GM23338 (cell line): ENCODE measurements around the gene DYSF.

ENCODE experiments used
- CREB1 ChIP-seq: fragments of 250-450 bp; sonication (Bioruptor Pico); IDR thresholded peaks from 2 replicates; pipeline ENCODE4 v1.5.0; 2020; ENCODE audit warnings: low read depth, mild to moderate bottlenecking, moderate library complexity
- CTCF ChIP-seq, 2 experiments: fragments of 200-600 bp in 1 of 2; sonication (generic) in 1 of 2; conservative IDR thresholded peaks; 2 replicates each; pipeline versions ENCODE4 v1.5.1 to v1.6.1; 2016 to 2017; ENCODE audit warnings: antibody characterized with exemption in 2 of 2, low read depth in 2 of 2, mild to moderate bottlenecking in 2 of 2, moderate library complexity in 1 of 2
- ETS1 ChIP-seq: IDR thresholded peaks from 2 replicates; pipeline ENCODE4 v1.6.1; 2016; ENCODE audit warnings: antibody characterized with exemption
- EZH2 ChIP-seq: fragments of 200-600 bp; sonication (generic); IDR thresholded peaks from one replicate; pipeline ENCODE4 v1.8.0; 2017; ENCODE audit warnings: antibody characterized with exemption, mild to moderate bottlenecking, low read depth; ENCODE audit not compliant: unreplicated experiment
- EZH2phosphoT487 ChIP-seq: fragments of 200-600 bp; sonication (generic); IDR thresholded peaks from one replicate; pipeline ENCODE4 v1.8.1; 2018; ENCODE audit warnings: antibody characterized with exemption; ENCODE audit not compliant: unreplicated experiment
- JUNB ChIP-seq: IDR thresholded peaks from one replicate; pipeline ENCODE4 v1.6.1; 2016; ENCODE audit warnings: antibody characterized with exemption; ENCODE audit not compliant: unreplicated experiment
- NANOG ChIP-seq: IDR thresholded peaks from 2 replicates; pipeline ENCODE4 v1.6.1; 2016; ENCODE audit warnings: antibody characterized with exemption, borderline replicate concordance
- POLR2AphosphoS5 ChIP-seq: IDR thresholded peaks from 2 replicates; pipeline ENCODE4 v1.6.1; 2016; ENCODE audit warnings: antibody characterized with exemption, low read depth
- REST ChIP-seq: IDR thresholded peaks from one replicate; pipeline ENCODE4 v1.6.1; 2018; ENCODE audit warnings: antibody characterized with exemption; ENCODE audit not compliant: unreplicated experiment
- ZNF114 ChIP-seq: fragments of 250-450 bp; sonication (Bioruptor Pico); IDR thresholded peaks from 2 replicates; pipeline ENCODE4 v1.5.0; 2020; ENCODE audit warnings: mild to moderate bottlenecking, moderate library complexity
- ZNF331 ChIP-seq: fragments of 250-450 bp; sonication (Bioruptor Pico); IDR thresholded peaks from 2 replicates; pipeline ENCODE4 v1.5.0; 2020; ENCODE audit warnings: low read depth, mild to moderate bottlenecking, moderate library complexity

GRCh38 chr2:71550801-71551630, 97.7 kb downstream of the DYSF start:
- TF ChIP-seq CTCF (conservative IDR thresholded peaks at IDR 0.05; ENCODE audit: low read depth in 2 of 2) (no peak), POLR2AphosphoS5 (no peak), REST (no peak), CREB1 (CRISPR knock-in tag) (no peak), JUNB (no peak), EZH2 (no peak), ZNF114 (CRISPR knock-in tag) (no peak), NANOG (no peak), EZH2phosphoT487 (no peak), ETS1 (no peak), ZNF331 (CRISPR knock-in tag) (no peak)
